Suprapubic skin (tissue), 4 donors: Measurements from ENCODE around the gene CSNK1A1L. TPM values are rescaled to one million over a fixed set of nuclear protein-coding genes. Genes with fewer than 3 reads are reported as not detected.

Experiments
- DNase-seq, 2 donors: peaks; one replicate each; pipeline ENCODE4 v3.0.0-alpha.2; 2019; ENCODE audit warnings: low spot score in 2 of 2
- H3K27ac ChIP-seq: fragments of 200-600 bp; sonication (generic); one replicate; pipeline ENCODE4 v1.5.1; 2019
- H3K27me3 ChIP-seq: fragments of 200-600 bp; sonication (generic); one replicate; pipeline ENCODE4 v1.5.1; 2019
- H3K36me3 ChIP-seq: fragments of 200-600 bp; sonication (generic); one replicate; pipeline ENCODE4 v1.5.1; 2019
- H3K4me1 ChIP-seq: fragments of 200-600 bp; sonication (generic); one replicate; pipeline ENCODE4 v1.5.1; 2019
- H3K4me3 ChIP-seq: fragments of 200-600 bp; sonication (generic); one replicate; pipeline ENCODE4 v1.5.1; 2019; ENCODE audit warnings: mild to moderate bottlenecking
- H3K9me3 ChIP-seq: fragments of 200-600 bp; sonication (generic); one replicate; pipeline ENCODE4 v1.5.1; 2019
- CTCF ChIP-seq, 2 donors: fragments of 200-600 bp in 1 of 2; fragments of 450-650 bp in 1 of 2; sonication (generic) in 1 of 2; IDR thresholded peaks; one replicate each; pipeline ENCODE4 v1.5.1; 2016 to 2019; ENCODE audit warnings: antibody characterized with exemption in 2 of 2, mild to moderate bottlenecking in 1 of 2, moderate library complexity in 1 of 2
- EP300 ChIP-seq: sonication (generic); formaldehyde crosslinking; IDR thresholded peaks from one replicate; pipeline ENCODE4 v1.6.1; 2017; ENCODE audit warnings: antibody characterized with exemption
- POLR2A ChIP-seq, 2 donors: fragments of 450-650 bp; IDR thresholded peaks; one replicate each; pipeline ENCODE4 v1.6.1; 2017; ENCODE audit warnings: antibody characterized with exemption in 2 of 2, mild to moderate bottlenecking in 2 of 2, moderate library complexity in 2 of 2
- POLR2AphosphoS5 ChIP-seq, 3 donors: sonication (generic); formaldehyde crosslinking; IDR thresholded peaks; one replicate each; pipeline ENCODE4 v1.6.1; 2017; ENCODE audit warnings: antibody characterized with exemption in 3 of 3
- WGBS: methylation state at CpG from one replicate; pipeline ENCODE4 v1.1.5; 2018; 5-methylcytosine and 5-hydroxymethylcytosine counted together
- total RNA-seq, 4 donors: library from RNA; depleted of rRNA; stranded (reverse); fragments of >200 nt; gene quantifications; one replicate each; pipeline ENCODE4 v1.1.0, GENCODE V29; 2016

CSNK1A1L gene
- total RNA-seq, 4 donors from 2014 or later: not detected

GRCh38 chr13:37102896-37103295 lies 2.6 kb downstream of the CSNK1A1L start:
- H3K27me3 ChIP-seq: no peaks in the 10 kb centered on the region
- no peak overlapping the region for H3K4me3 ChIP-seq
- TF ChIP-seq CTCF (IDR thresholded peaks at IDR 0.05) (no peak), POLR2AphosphoS5 (IDR thresholded peaks at IDR 0.05) (no peak), POLR2A (IDR thresholded peaks at IDR 0.05) (no peak), EP300 (no peak)
- H3K4me1 ChIP-seq: no peaks in the 10 kb centered on the region
- no peak for DNase-seq
- 70% methylated on average over 4 of the region's 4 CpGs for WGBS
- H3K36me3 ChIP-seq: no peaks in the 10 kb centered on the region
- no peaks in the 10 kb centered on the region for H3K9me3 ChIP-seq
- H3K27ac ChIP-seq: no peak overlapping the region

GRCh38 chr13:37101201-37101600 lies 4.3 kb downstream of the CSNK1A1L start:
- H3K27me3 ChIP-seq: no peaks in the 10 kb centered on the region
- no peaks in the 10 kb centered on the region for H3K9me3 ChIP-seq
- 41% methylated on average over 1 of the region's 1 CpG for WGBS
- H3K4me1 ChIP-seq: no peaks in the 10 kb centered on the region
- H3K4me3 ChIP-seq: no peak overlapping the region
- no peak for DNase-seq
- no peak overlapping the region for H3K27ac ChIP-seq
- no peaks in the 10 kb centered on the region for H3K36me3 ChIP-seq
- TF ChIP-seq POLR2A (IDR thresholded peaks at IDR 0.05) (no peak), EP300 (no peak), POLR2AphosphoS5 (IDR thresholded peaks at IDR 0.05) (no peak), CTCF (IDR thresholded peaks at IDR 0.05) (no peak)

DNA sequence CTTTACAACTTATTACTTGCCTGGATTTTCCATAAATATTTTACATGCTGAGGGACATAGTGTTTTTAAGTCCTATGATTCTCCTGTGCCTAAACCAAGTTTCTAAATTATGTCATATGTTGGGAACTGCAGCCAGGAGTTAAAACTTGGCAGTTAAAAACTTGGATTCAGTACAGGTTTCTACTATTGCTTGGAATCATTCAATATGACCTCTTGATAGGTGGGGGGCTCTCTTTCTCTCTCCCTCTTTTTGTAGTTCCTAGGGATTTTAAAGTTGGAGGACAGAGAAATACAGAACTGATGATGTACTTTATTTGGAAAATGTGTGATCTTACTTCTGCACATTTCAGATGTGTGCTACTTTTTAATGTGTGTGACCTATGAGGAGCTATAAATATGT lies 4.7 kb downstream of the CSNK1A1L start:
- Histone ChIP-seq H3K4me3 (no peak overlapping the region), H3K27me3 (no peaks in the 10 kb centered on the region), H3K36me3 (no peaks in the 10 kb centered on the region), H3K4me1 (no peaks in the 10 kb centered on the region), H3K27ac (no peak overlapping the region), H3K9me3 (no peaks in the 10 kb centered on the region)
- DNase-seq: no peak
- no peak for TF ChIP-seq EP300
- no peak for TF ChIP-seq POLR2AphosphoS5 (IDR thresholded peaks at IDR 0.05)
- no peak for TF ChIP-seq CTCF (IDR thresholded peaks at IDR 0.05)
- TF ChIP-seq POLR2A (IDR thresholded peaks at IDR 0.05): no peak

- TF ChIP-seq CTCF (IDR thresholded peaks at IDR 0.05) (no peak), POLR2AphosphoS5 (IDR thresholded peaks at IDR 0.05) (no peak), EP300 (no peak), POLR2A (IDR thresholded peaks at IDR 0.05) (no peak)
These were observed 8.4 kb downstream of the CSNK1A1L start for GRCh38 chr13:37097076-37097475.

DNA sequence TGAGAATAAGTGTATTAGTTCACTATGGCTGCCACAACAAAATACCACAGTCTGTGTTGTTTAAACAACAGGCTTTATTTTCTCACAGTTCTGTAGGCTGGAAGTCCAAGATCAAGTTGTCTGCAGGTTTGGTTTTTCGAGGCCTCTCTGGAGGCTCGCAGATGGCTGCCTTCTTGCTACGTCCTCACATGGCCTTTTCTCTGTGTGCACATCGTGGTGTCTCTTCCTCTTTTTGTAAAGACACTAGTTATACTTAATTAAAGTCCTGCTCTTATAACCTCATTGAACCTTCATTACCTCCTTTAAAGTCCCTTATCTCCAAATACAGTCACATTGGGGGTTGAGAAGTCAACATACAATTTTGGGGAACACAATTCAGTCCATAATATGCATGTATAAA lies 10.6 kb downstream of the CSNK1A1L start:
- no peak for DNase-seq
- Histone ChIP-seq H3K9me3 (no peaks in the 10 kb centered on the region), H3K4me1 (no peaks in the 10 kb centered on the region), H3K27me3 (no peaks in the 10 kb centered on the region), H3K36me3 (no peaks in the 10 kb centered on the region), H3K27ac (no peak overlapping the region), H3K4me3 (no peak overlapping the region)
- WGBS: 93% methylated on average over 4 of the region's 4 CpGs
- TF ChIP-seq EP300 (no peak), POLR2A (IDR thresholded peaks at IDR 0.05) (no peak)

More at GRCh38 chr13:37097076-37097475, 8.4 kb downstream of the CSNK1A1L start:
- no peak for DNase-seq
- Histone ChIP-seq H3K36me3 (no peaks in the 10 kb centered on the region), H3K4me3 (no peak overlapping the region), H3K4me1 (no peaks in the 10 kb centered on the region), H3K27ac (no peak overlapping the region), H3K9me3 (no peaks in the 10 kb centered on the region), H3K27me3 (no peaks in the 10 kb centered on the region)
- 76% methylated on average over 4 of the region's 4 CpGs for WGBS

GRCh38 chr13:37094099-37094498 lies 11.4 kb downstream of the CSNK1A1L start:
- no peaks in the 10 kb centered on the region for H3K36me3 ChIP-seq
- no peak overlapping the region for H3K27ac ChIP-seq
- H3K4me1 ChIP-seq: no peaks in the 10 kb centered on the region
- TF ChIP-seq EP300 (no peak), POLR2A (IDR thresholded peaks at IDR 0.05) (no peak), CTCF (IDR thresholded peaks at IDR 0.05) (no peak), POLR2AphosphoS5 (IDR thresholded peaks at IDR 0.05) (no peak)
- no peaks in the 10 kb centered on the region for H3K9me3 ChIP-seq
- WGBS: 65% methylated on average over 3 of the region's 3 CpGs
- no peak overlapping the region for H3K4me3 ChIP-seq
- DNase-seq: no peak
- H3K27me3 ChIP-seq: no peaks in the 10 kb centered on the region
